PC-3 (cell line): ENCODE data around the gene CHD6.

Source experiments
- CTCF ChIP-seq: fragments of 300-600 bp; sonication (generic); conservative IDR thresholded peaks from 2 replicates; pipeline ENCODE4 v1.5.1; 2017; ENCODE audit warnings: antibody characterized with exemption, low read depth, mild to moderate bottlenecking, low read length
- EZH2 ChIP-seq: fragments of 300-600 bp; sonication (generic); IDR thresholded peaks from one replicate; pipeline ENCODE4 v1.6.1; 2017; ENCODE audit warnings: antibody characterized with exemption, mild to moderate bottlenecking, low read length; ENCODE audit not compliant: unreplicated experiment

GRCh38 chr20:41649489-41649888 lies 31.3 kb upstream of the CHD6 start:
- TF ChIP-seq CTCF (no peak), EZH2 (no peak)
